GM12878 (cell line): ENCODE results near the gene CALHM3. TPM values are rescaled to one million over a fixed set of nuclear protein-coding genes. Genes with fewer than 3 reads are reported as not detected.

ENCODE experiments used
- ATAC-seq: fragments of 200-7000 bp; cut with Tn5 transposase; 3 replicates; pipeline ENCODE4 v1.9.1; 2020; ENCODE audit warnings: mild to moderate bottlenecking, moderate library complexity
- BruUV-seq: library from RNA; stranded (reverse); fragments of 400-500 nt; replicated peaks from 2 replicates; lab custom pipeline; 2021; lab: Mats Ljungman, UMichigan
- CTCF ChIA-PET: fragments of 300-600 bp; sonication (Branson Sonifier 250); formaldehyde crosslinking; extraction: SDS; loops from one replicate; lab custom pipeline; 2021; ENCODE audit warnings: inconsistent platforms; lab: Yijun Ruan, JAX
- POLR2A ChIA-PET: fragments of 350-600 bp; formaldehyde crosslinking; extraction: SDS; loops from one replicate; lab custom pipeline; 2021; ENCODE audit warnings: inconsistent platforms; lab: Charles Lee
- RAD21 ChIA-PET: fragments of 300-600 bp; sonication (Branson Sonifier 250); formaldehyde crosslinking; loops from one replicate; lab custom pipeline; 2023; ENCODE audit warnings: antibody characterized with exemption; ENCODE audit not compliant: unreplicated experiment; lab: Charles Lee
- SMC1A ChIA-PET: fragments of 300-600 bp; sonication (Branson Sonifier 250); formaldehyde crosslinking; loops from one replicate; lab custom pipeline; 2023; ENCODE audit not compliant: unreplicated experiment, uncharacterized antibody; lab: Charles Lee
- DNase-seq: peaks from one replicate; pipeline ENCODE4 v3.0.0-alpha.2; 2011; ENCODE audit warnings: low read depth, low spot score
- FAIRE-seq: peaks from 3 replicates; lab custom pipeline; 2011; peaks lifted over from hg19 to GRCh38; lab: Jason Lieb, UNC
- H2AFZ ChIP-seq: 2 replicates; pipeline ENCODE4 v1.6.0; 2011; ENCODE audit warnings: low read depth, low read length, control low read depth; ENCODE audit not compliant: control insufficient read depth
- H3K27ac ChIP-seq: 2 replicates; pipeline ENCODE4 v1.5.1; 2011; ENCODE audit warnings: control low read depth; ENCODE audit not compliant: control insufficient read depth, insufficient read depth
- H3K27me3 ChIP-seq, 2 experiments: replicated peaks in 1 of 2; 2 replicates each; pipeline versions ENCODE4 v1.6.0 to v1.6.1; 2011; ENCODE audit warnings: low read length in 1 of 2; ENCODE audit not compliant: control insufficient read depth in 2 of 2, insufficient read depth in 2 of 2
- H3K36me3 ChIP-seq, 2 experiments: 2 replicates each; pipeline ENCODE4 v1.5.1; 2011; ENCODE audit warnings: low read length in 1 of 2; ENCODE audit not compliant: control insufficient read depth in 2 of 2, insufficient read depth in 2 of 2
- H3K4me1 ChIP-seq: 2 replicates; pipeline ENCODE4 v1.6.1; 2011; ENCODE audit warnings: mild to moderate bottlenecking, low read length, moderate library complexity, mixed read lengths; ENCODE audit not compliant: control insufficient read depth, insufficient read depth
- H3K4me2 ChIP-seq: 2 replicates; pipeline ENCODE4 v1.6.0; 2011; ENCODE audit warnings: control low read depth; ENCODE audit not compliant: control insufficient read depth, insufficient read depth
- H3K4me3 ChIP-seq: fragments of 200-600 bp; sonication (generic); 2 replicates; pipeline ENCODE4 v1.5.1; 2016
- H3K79me2 ChIP-seq: 2 replicates; pipeline ENCODE4 v1.6.0; 2011; ENCODE audit warnings: low read length; ENCODE audit not compliant: control insufficient read depth, insufficient read depth
- H3K9ac ChIP-seq: 2 replicates; pipeline ENCODE4 v1.8.0; 2011; ENCODE audit warnings: low read length, control low read depth, mixed read lengths; ENCODE audit not compliant: control insufficient read depth, insufficient read depth
- H3K9me3 ChIP-seq: replicated peaks from 3 replicates; pipeline ENCODE4 v1.5.1; 2011; ENCODE audit warnings: mild to moderate bottlenecking, low read length; ENCODE audit not compliant: control insufficient read depth, insufficient read depth
- H4K20me1 ChIP-seq: 2 replicates; pipeline ENCODE4 v1.6.0; 2011; ENCODE audit not compliant: control insufficient read depth, insufficient read depth
- FOS ChIP-seq: IDR thresholded peaks from 3 replicates; pipeline ENCODE4 v1.6.1; 2011; ENCODE audit warnings: borderline replicate concordance; ENCODE audit not compliant: insufficient read length; ENCODE audit errors: extremely low read depth
- MEF2B ChIP-seq: fragments of 450-650 bp; IDR thresholded peaks from 2 replicates; pipeline ENCODE4 v1.6.1; 2018; ENCODE audit warnings: mild to moderate bottlenecking, moderate library complexity; ENCODE audit not compliant: partially characterized antibody, poor library complexity, severe bottlenecking
- NFIC ChIP-seq: IDR thresholded peaks from 2 replicates; pipeline ENCODE4 v1.6.1; 2012; ENCODE audit warnings: low read depth, mild to moderate bottlenecking, inconsistent platforms, low read length, moderate library complexity
- NRF1 ChIP-seq: conservative IDR thresholded peaks from 2 replicates; pipeline ENCODE4 v1.6.1; 2011; ENCODE audit warnings: mild to moderate bottlenecking, low read depth, low read length, improper control_type of control experiment
- RBBP5 ChIP-seq: fragments of 200-600 bp; sonication (generic); conservative IDR thresholded peaks from 2 replicates; pipeline ENCODE4 v1.6.1; 2016
- WRNIP1 ChIP-seq: IDR thresholded peaks from 2 replicates; pipeline ENCODE4 v1.6.1; 2011; ENCODE audit warnings: low read depth, low read length, improper control_type of control experiment, borderline replicate concordance
- ZZZ3 ChIP-seq: IDR thresholded peaks from 2 replicates; pipeline ENCODE4 v1.6.1; 2011; ENCODE audit warnings: low read depth; ENCODE audit not compliant: control insufficient read depth, insufficient read length
- WGBS: methylation state at CpG from one replicate; pipeline ENCODE4 v1.1.6; 2016; ENCODE audit warnings: low lambda C conversion rate; ENCODE audit not compliant: insufficient replicate concordance, insufficient coverage; ENCODE audit errors: missing lambda C conversion rate; 5-methylcytosine and 5-hydroxymethylcytosine counted together
- in situ Hi-C: fragments of 300-500 bp; cut with MboI; formaldehyde crosslinking; loops from 9 replicates; pipeline ENCODE4 v1.14.3; 2018; ENCODE audit warnings: mixed read lengths
- intact Hi-C: fragments of 100-400 bp; cut with micrococcal nuclease; formaldehyde crosslinking; loops from one replicate; pipeline ENCODE4 v1.14.2; 2022; ENCODE audit not compliant: unreplicated experiment
- polyA plus RNA-seq, 11 experiments: library from polyadenylated mRNA; depleted of rRNA in 4 of 11; unstranded in 6 of 11; stranded (reverse) in 5 of 11; fragments of >200 nt; fragmentation: Nextera tagmentation in 4 of 11; fragmentation: Illumina TruSeq in 1 of 11; extraction: Ambion mirVana in 4 of 11; extraction: Trizol in 1 of 11; gene quantifications; 1 replicate in 1 of 11; 2 replicates in 10 of 11; pipeline versions ENCODE4 v1.2.1 to v1.2.3, GENCODE V29; 2011 to 2016; ENCODE audit warnings: inconsistent platforms in 2 of 11, missing spikeins in 2 of 11, low read depth in 1 of 11
- total RNA-seq, 4 experiments: library from RNA; depleted of rRNA in 3 of 4; stranded (reverse); fragments of >200 nt in 3 of 4; fragmentation: Illumina TruSeq in 1 of 4; extraction: Trizol in 1 of 4; gene quantifications; 2 replicates each; pipeline versions ENCODE4 v1.2.1 to v1.2.3, GENCODE V29; 2013 to 2021

Gene CALHM3
- total and polyA plus RNA-seq, 10 of the 15 experiments (the other 5 are each of a cell fraction or from before 2014, with no cell fraction given): 0.03 to 0.42 (median 0.11) TPM; not detected in 5

DNA sequence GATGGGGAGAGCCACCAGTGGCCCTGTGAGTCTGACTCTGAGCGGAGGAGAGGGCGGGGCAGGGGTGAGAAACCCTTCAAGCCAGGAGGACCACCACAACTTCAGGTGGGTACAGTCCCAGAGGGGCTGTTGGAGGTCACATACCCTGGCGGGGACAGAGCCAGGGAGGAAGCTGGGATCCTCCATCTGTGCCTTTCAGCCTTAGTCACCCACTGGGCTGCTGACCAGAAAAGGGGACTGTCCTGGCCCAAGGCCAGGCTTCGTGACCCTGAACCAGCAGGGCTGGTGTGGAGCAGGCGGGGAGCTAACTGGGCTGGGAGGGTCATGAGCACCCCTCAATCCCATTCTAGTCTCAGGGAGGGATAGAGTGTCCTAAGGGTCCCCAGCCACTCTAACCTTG is 1.5 kb upstream of the CALHM3 start:
- Histone ChIP-seq H3K27ac (no peak overlapping the region), H2AFZ (no peak overlapping the region), H3K4me3 (no peak overlapping the region), H3K79me2 (no peaks in the 10 kb centered on the region), H4K20me1 (no peaks in the 10 kb centered on the region), H3K36me3 (no peaks in the 10 kb centered on the region), H3K9ac (no peak overlapping the region), H3K4me2 (no peak overlapping the region), H3K27me3 (no peaks in the 10 kb centered on the region), H3K4me1 (peaks cover 7% of the 10 kb centered on the region), H3K9me3 (no peaks in the 10 kb centered on the region)
- no peak for ATAC-seq
- no peak for DNase-seq
- TF ChIP-seq WRNIP1 (no peak), RBBP5 (no peak)
- ChIA-PET RAD21 (interaction anchor here (0.9 to 1.7 kb wide), 6 partner anchors 9 to 643 kb away, joined by 3 to 23 read pairs (median 3); no protein-coding TSS in a partner anchor), POLR2A (no interaction called here), SMC1A (interaction anchor here (0.8 to 3.2 kb wide), 10 partner anchors 8 to 84 kb away, joined by 3 to 32 read pairs (median 4); partner anchors contain the start of genes ATP5MK, CALHM2 and PDCD11), CTCF (interaction anchor here (0.7 to 10.6 kb wide), 10 partner anchors 10 to 562 kb away, joined by 3 to 195 read pairs (median 5); partner anchors contain the start of genes CALHM2 and CNNM2)
- no TSS peak for BruUV-seq
- no peak for FAIRE-seq
- in situ Hi-C loops: no loop called here
- intact Hi-C loops: loop anchor here (5.0 kb wide), 1 partner anchor 33 kb away; no protein-coding TSS in a partner anchor
- 71% methylated on average over 5 of the region's 5 CpGs for WGBS

DNA sequence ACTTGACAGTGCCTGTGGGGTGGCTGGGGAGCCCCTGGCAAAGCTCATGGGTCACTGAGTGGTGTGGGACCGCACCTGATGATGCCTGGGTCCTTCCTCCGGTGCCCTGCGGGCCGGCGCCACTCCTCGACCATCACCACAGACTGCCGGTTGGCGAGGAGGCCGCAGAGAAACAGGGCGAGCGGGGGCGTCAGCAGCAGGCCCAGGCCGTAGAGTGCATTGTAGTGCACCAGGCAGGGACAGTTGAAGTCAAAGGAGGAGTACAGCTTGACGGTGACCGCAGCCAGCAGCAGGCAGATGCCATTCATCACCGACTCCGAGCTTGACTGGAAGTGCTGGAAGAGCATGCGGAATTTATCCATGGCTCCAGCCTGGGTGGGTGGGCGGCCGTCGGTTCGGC is 369 bp downstream of the CALHM3 start:
- Histone ChIP-seq H2AFZ (no peak overlapping the region), H3K4me2 (no peak overlapping the region), H3K4me3 (no peak overlapping the region), H3K4me1 (peaks cover 7% of the 10 kb centered on the region), H4K20me1 (no peaks in the 10 kb centered on the region), H3K27me3 (no peaks in the 10 kb centered on the region), H3K36me3 (no peaks in the 10 kb centered on the region)
- SMC1A ChIA-PET: interaction anchor here (3.2 to 9.8 kb wide), 3 partner anchors 28 to 61 kb away, joined by 32 to 124 read pairs (median 85); partner anchors contain the start of gene CALHM2
- POLR2A ChIA-PET: no interaction called here
- RAD21 ChIA-PET: interaction anchor here (1.2 kb wide), 1 partner anchor 63 kb away, joined by 3 read pairs; no protein-coding TSS in a partner anchor
- no peak for DNase-seq
- FAIRE-seq: no peak
- in situ Hi-C loops: loop anchor here (5.0 kb wide), 1 partner anchor 61 kb away; no protein-coding TSS in a partner anchor
- TF ChIP-seq MEF2B: no peak
- no peak for TF ChIP-seq FOS
- TF ChIP-seq NFIC: no peak
- TF ChIP-seq NRF1: no peak
- TF ChIP-seq ZZZ3: no peak
- TF ChIP-seq, all 136 proteins: peak for 0
- ATAC-seq: no peak
- Histone ChIP-seq H3K9me3 (no peaks in the 10 kb centered on the region), H3K27ac (no peak overlapping the region), H3K79me2 (no peaks in the 10 kb centered on the region), H3K9ac (no peak overlapping the region)
- CTCF ChIA-PET: interaction anchor here (1.1 to 10.6 kb wide), 3 partner anchors 31 to 208 kb away, joined by 3 to 195 read pairs (median 163); partner anchors contain the start of gene CALHM2
- 89% methylated on average over 22 of the region's 22 CpGs for WGBS
- no TSS peak for BruUV-seq
- intact Hi-C loops: no loop called here
